RWPE2 (cell line): ENCODE results near the gene RNF150.

Source experiments
- ATAC-seq: fragments of 200-7000 bp; cut with Tn5 transposase; 3 replicates; pipeline ENCODE4 v1.9.1; 2021; ENCODE audit warnings: low read depth
- DNase-seq: peaks from one replicate; pipeline ENCODE4 v3.0.0-alpha.2; 2020; ENCODE audit warnings: low spot score
- H3K27ac ChIP-seq: fragments of 450-650 bp; 2 replicates; pipeline ENCODE4 v1.5.1; 2017; ENCODE audit warnings: mild to moderate bottlenecking; ENCODE audit not compliant: poor library complexity, severe bottlenecking
- H3K27me3 ChIP-seq: fragments of 250-450 bp; sonication (Bioruptor Pico); 2 replicates; pipeline ENCODE4 v1.5.1; 2021; ENCODE audit warnings: mild to moderate bottlenecking, moderate library complexity; ENCODE audit not compliant: insufficient read depth, poor library complexity, severe bottlenecking
- H3K36me3 ChIP-seq: fragments of 250-450 bp; sonication (Bioruptor Pico); 2 replicates; pipeline ENCODE4 v1.5.1; 2020; ENCODE audit warnings: low read depth, mild to moderate bottlenecking, moderate library complexity
- H3K4me1 ChIP-seq: fragments of 250-450 bp; sonication (Bioruptor Pico); 2 replicates; pipeline ENCODE4 v1.5.1; 2021; ENCODE audit warnings: mild to moderate bottlenecking, moderate library complexity; ENCODE audit not compliant: insufficient read depth, poor library complexity, severe bottlenecking
- H3K4me3 ChIP-seq: fragments of 250-450 bp; sonication (Bioruptor Pico); 2 replicates; pipeline ENCODE4 v1.5.1; 2021; ENCODE audit warnings: mild to moderate bottlenecking, moderate library complexity; ENCODE audit not compliant: severe bottlenecking
- H3K9me3 ChIP-seq: fragments of 250-450 bp; sonication (Bioruptor Pico); 2 replicates; pipeline ENCODE4 v1.5.1; 2021; ENCODE audit warnings: mild to moderate bottlenecking, moderate library complexity; ENCODE audit not compliant: severe bottlenecking
- TF ChIP-seq, protein P1 (sequence below): fragments of 450-650 bp; IDR thresholded peaks from one replicate; pipeline ENCODE4 v1.5.1; 2017; ENCODE audit warnings: mild to moderate bottlenecking, moderate library complexity; ENCODE audit not compliant: poor library complexity, severe bottlenecking

Gene RNF150

DNA sequence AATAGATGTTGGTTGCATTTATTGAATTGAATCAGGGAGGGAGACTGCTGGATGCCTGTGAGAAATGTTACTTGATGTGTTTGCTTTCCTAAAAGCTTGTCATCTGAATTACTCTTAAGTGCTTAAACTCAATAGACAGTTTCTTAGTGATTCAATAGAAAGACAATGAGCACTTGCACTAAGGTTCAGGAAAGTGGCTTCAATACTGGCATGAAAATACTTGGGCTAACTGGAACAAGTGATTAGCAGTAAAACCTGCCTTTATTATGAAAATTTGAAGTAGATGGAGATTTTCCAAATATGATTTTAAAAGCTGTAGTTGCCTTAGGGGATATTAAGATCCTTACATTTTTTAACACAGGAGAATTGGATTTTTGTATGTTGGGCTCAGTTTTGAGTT lies 123.3 kb downstream of the RNF150 start:
- no peak overlapping the region for H3K4me3 ChIP-seq
- peaks cover 4% of the 10 kb centered on the region for H3K27me3 ChIP-seq
- H3K36me3 ChIP-seq = no peaks in the 10 kb centered on the region
- TF ChIP-seq, protein P1, sequence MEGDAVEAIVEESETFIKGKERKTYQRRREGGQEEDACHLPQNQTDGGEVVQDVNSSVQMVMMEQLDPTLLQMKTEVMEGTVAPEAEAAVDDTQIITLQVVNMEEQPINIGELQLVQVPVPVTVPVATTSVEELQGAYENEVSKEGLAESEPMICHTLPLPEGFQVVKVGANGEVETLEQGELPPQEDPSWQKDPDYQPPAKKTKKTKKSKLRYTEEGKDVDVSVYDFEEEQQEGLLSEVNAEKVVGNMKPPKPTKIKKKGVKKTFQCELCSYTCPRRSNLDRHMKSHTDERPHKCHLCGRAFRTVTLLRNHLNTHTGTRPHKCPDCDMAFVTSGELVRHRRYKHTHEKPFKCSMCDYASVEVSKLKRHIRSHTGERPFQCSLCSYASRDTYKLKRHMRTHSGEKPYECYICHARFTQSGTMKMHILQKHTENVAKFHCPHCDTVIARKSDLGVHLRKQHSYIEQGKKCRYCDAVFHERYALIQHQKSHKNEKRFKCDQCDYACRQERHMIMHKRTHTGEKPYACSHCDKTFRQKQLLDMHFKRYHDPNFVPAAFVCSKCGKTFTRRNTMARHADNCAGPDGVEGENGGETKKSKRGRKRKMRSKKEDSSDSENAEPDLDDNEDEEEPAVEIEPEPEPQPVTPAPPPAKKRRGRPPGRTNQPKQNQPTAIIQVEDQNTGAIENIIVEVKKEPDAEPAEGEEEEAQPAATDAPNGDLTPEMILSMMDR = no peak
- H3K27ac ChIP-seq = no peak overlapping the region
- H3K4me1 ChIP-seq = no peaks in the 10 kb centered on the region
- no peaks in the 10 kb centered on the region for H3K9me3 ChIP-seq
- no peak for DNase-seq
- no peak for ATAC-seq

DNA sequence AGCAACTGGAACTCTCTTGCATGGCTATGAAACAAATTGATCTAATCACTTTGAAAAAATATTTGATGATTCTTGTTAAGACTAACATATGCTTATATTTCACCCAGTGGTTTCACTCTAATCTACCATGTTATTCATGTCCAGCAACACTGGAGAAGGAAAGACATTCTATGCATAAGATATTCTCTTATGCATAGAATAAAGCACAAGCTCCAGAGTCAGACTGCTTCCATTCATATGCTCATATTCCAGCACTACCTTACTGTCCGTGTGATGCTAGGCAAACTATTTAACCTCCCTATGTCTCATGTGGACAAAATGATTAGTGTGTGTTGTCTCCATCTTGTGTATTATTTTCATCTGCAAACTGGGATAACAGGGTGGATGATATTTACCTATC lies 124.1 kb downstream of the RNF150 start:
- Histone ChIP-seq H3K9me3 (no peaks in the 10 kb centered on the region), H3K27ac (no peak overlapping the region), H3K4me1 (no peaks in the 10 kb centered on the region), H3K27me3 (peaks cover 4% of the 10 kb centered on the region), H3K4me3 (no peak overlapping the region), H3K36me3 (no peaks in the 10 kb centered on the region)
- TF ChIP-seq, protein P1 = no peak
- no peak for ATAC-seq
- DNase-seq = no peak

DNA sequence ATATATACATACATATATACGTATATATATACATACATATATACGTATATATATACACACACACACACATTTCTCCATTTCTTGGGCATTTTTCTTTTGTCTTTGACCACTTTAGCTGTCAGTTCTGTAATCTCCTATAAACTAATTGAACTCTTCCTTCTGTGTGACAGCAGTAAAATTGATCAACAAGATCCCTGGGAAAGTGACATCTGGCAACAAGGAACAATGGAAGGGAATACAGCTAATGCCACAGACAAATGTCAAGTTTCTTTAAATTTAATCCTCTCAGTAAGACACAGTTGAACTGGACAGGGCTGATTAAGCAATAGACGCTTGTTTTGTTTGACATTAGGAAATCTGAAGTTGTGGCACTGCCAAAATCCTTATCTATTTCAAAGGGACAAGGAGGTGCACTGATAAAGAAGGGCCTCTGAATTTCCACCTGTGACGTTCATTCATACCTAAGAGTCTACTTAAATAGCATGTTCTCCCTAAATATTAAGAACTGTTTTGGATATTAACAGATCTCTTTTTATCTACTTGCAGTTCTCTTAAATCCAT lies 126.9 kb downstream of the RNF150 start:
- no peaks in the 10 kb centered on the region for H3K9me3 ChIP-seq
- H3K36me3 ChIP-seq = no peaks in the 10 kb centered on the region
- DNase-seq (no peak), ATAC-seq (no peak)
- TF ChIP-seq, protein P1 = no peak
- no peak overlapping the region for H3K4me3 ChIP-seq
- H3K27me3 ChIP-seq = peaks cover 4% of the 10 kb centered on the region
- H3K27ac ChIP-seq = no peak overlapping the region
- H3K4me1 ChIP-seq = no peaks in the 10 kb centered on the region

DNA sequence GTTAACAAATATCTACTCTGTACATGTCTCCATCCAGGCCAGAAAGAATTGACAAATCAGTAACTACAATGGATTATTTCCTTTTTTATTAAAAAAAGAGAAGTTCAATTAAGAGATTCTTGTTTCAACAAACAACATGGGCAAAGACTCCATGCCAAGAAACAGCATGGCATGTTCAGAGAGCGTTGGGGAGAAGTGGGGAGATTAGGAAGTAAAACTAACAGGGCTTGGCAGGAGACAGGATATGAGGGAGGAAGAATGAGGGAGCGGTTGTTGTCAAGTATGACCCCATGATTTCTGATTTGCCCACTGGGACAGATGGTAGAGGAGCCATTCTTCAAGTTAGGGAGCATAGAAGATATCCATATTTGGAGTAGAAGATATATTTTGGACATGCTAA lies 128.4 kb downstream of the RNF150 start:
- TF ChIP-seq, protein P1 = no peak
- DNase-seq (no peak), ATAC-seq (no peak)
- Histone ChIP-seq H3K4me3 (no peak overlapping the region), H3K27ac (no peak overlapping the region), H3K4me1 (no peaks in the 10 kb centered on the region), H3K27me3 (peaks cover 4% of the 10 kb centered on the region), H3K9me3 (no peaks in the 10 kb centered on the region), H3K36me3 (no peaks in the 10 kb centered on the region)

DNA sequence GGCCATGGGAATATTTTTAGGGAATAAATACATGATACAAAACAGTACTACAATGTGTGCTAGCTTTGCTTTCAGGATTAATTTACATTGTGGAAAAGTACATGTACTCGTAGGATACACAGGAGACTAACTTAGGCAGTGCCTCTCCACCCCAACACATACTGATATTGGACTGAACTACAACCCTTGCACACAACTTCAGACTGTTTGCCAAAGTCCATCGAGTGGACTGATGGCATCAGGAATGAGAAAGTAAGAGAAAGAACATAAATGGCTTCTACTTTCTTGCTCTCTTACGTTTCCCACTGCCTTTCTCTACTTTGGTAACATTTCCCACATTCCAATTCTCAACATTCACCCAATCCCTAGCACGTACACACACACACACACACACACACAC lies 130.1 kb downstream of the RNF150 start:
- Histone ChIP-seq H3K4me1 (no peaks in the 10 kb centered on the region), H3K27ac (no peak overlapping the region), H3K27me3 (peaks cover 4% of the 10 kb centered on the region), H3K36me3 (no peaks in the 10 kb centered on the region), H3K9me3 (no peaks in the 10 kb centered on the region), H3K4me3 (no peak overlapping the region)
- TF ChIP-seq, protein P1 = no peak
- ATAC-seq = no peak
- no peak for DNase-seq
